Peyer's patch (tissue), 4 donors: ENCODE data around the gene TCF12.

Experiments
- CTCF ChIP-seq, 6 experiments: fragments of 450-650 bp in 4 of 6; fragments of 200-600 bp in 2 of 6; sonication (generic) in 1 of 6; IDR thresholded peaks; one replicate each; pipeline ENCODE4 v1.5.1; 2017 to 2019; ENCODE audit warnings: antibody characterized with exemption in 6 of 6, mild to moderate bottlenecking in 3 of 6, moderate library complexity in 1 of 6
- POLR2A ChIP-seq, 2 donors: fragments of 450-650 bp; IDR thresholded peaks; one replicate each; pipeline ENCODE4 v1.5.1; 2017; ENCODE audit warnings: antibody characterized with exemption in 2 of 2, mild to moderate bottlenecking in 2 of 2, moderate library complexity in 2 of 2

- TF ChIP-seq CTCF (IDR thresholded peaks at IDR 0.05) (no peak), POLR2A (IDR thresholded peaks at IDR 0.05) (no peak)
Observed at GRCh38 chr15:57298204-57298603, 379.8 kb downstream of the TCF12 start.
